ENCODE measurements around the gene XXYLT1.

Gene XXYLT1

DNA sequence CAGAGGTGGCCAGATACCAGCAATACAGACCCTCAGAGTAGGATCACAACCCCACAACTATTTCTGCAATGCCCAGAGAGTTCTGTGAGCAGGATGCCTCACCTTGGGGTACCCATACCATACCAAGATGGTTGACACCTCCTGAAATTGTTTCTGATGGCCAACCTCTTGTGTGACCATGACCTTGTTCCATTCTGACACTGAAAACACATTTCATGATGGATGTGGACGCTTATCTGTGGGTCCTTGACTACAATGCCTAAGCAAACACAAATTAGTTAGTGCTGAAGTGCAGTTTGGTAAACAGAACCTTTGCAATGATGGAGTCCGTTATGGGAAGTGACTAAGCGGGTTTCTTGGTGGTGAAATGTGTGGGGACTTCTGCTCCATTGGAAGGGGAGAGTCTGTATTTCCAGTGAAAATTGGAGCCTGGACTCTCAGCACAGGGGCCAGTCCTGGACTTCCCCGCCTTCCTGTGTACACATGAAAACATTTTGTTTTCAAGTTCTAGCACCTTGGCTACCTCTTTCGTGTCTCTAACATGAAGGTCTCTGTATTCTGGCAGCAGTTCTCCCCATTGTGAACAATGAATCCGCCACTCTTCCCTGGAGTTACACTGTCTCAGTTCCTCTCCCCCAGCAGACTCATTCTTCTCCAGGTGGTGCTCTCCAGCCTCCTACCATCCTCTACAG lies 106.2 kb downstream of the XXYLT1 start:
- DNase-seq: no peak

DNA sequence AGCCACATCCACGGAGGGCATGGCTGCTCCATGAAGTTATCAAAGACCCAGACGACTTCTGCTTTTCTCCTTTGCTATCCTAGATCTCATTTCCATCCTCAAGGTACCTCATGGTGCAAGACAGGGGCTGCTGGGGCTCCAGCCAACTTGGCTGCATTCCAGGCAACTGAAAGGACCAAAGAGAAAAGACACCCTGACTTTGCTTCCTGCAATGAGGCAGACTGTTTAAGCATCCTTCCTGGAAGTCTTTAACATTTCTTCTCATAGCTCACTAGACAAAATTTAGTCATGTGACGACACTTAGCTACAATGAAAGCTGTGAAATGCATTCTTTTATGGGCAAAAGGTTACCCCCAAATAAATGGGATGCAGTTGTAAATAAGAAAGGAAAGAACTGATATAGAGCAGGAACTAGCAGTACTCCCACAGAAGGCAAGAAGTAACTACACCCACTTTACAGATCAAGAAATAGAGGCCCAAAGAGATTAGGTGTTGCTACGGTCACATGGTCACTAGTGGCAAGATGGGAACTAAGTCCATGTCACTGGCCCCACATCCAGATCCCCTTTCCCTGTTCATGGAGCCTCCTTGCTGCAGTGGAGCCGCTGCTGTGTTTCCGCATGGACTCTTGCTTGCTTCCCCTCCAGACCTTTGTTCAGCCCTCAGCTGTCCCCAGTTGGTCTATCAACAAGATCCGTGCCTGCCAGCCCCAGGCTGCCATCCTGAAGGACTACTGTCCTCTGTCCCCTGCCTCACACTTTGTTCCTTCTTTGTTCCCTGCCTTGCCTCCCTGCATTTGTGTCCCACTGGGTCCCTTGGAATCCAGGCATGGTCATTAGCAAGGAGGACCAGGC lies 107.0 kb downstream of the XXYLT1 start:
- DNase-seq: no peak

DNA sequence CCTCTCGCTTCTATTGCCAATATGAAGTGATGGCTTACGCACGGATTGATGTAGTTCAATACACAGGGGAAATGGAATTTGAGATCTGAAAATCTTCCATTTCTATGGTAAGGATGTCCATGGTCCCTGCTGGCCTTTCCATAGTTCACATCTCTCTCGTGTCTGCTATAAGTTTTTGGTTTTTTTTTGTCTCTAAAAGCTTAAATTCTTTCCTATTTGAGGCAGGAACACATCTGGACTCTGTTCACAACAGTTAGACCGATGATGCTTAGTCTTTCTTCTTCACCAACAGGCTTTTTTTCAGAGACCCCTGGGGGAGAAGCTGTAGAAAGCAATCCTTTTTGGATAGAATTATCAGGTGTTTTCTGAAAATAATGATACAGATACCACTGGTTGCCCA lies 108.1 kb downstream of the XXYLT1 start:
- no peak for DNase-seq

DNA sequence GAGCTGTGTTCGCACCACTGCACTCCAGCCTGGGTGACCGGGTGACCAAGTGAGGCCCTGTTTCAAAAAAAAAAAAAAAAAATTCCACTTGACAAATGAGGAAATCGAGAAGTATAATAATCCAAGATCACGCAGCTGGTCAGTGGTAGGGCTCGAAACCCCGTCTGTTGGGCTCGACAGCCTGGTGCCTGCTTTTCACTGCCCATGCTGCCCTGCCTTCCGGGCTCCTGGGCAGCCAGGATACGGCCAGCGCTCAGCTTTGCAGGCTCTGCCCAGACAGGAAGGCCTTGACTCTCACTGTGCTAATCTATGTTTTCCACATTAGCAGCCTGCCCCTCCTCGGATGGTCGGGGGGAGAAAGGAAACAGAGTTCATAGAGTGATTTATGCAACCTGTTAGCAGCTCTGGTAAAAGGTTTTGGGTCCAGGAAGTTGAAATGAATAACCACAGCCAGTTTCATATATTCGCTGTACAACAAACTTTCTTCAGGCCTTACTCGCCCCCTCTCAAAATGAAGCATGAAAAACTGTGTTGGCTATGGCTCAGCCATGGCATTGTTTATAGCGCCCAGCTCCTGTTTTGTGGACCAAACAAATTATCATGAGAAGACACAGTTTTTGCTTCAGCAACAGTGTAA lies 108.8 kb downstream of the XXYLT1 start:
- no peak for DNase-seq

DNA sequence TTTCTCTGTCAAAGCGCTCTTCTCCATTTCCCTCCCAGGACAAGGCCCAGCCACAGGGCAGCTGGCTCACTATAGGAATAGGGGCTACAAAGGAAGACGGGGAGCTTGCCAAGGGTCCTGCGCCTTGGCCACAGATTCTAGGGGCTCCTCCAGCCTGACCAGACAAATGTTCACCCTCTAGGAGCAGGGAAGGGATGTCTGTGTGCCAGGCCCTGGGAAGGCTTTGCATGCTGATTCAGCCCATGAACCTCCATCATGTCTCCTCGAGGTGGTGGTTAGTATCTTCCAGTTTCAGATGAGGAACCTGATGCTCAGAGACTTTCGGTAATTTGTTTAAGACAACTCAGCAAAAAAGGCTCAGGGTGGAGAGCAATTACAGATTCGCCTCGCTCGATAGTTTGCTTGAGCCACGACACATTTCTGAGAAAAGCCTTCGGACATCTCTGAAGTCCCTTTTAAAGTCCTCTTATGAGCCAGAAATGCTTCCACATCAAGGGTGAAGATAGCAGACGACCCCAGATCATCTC lies 110.0 kb downstream of the XXYLT1 start:
- no peak for DNase-seq

DNA sequence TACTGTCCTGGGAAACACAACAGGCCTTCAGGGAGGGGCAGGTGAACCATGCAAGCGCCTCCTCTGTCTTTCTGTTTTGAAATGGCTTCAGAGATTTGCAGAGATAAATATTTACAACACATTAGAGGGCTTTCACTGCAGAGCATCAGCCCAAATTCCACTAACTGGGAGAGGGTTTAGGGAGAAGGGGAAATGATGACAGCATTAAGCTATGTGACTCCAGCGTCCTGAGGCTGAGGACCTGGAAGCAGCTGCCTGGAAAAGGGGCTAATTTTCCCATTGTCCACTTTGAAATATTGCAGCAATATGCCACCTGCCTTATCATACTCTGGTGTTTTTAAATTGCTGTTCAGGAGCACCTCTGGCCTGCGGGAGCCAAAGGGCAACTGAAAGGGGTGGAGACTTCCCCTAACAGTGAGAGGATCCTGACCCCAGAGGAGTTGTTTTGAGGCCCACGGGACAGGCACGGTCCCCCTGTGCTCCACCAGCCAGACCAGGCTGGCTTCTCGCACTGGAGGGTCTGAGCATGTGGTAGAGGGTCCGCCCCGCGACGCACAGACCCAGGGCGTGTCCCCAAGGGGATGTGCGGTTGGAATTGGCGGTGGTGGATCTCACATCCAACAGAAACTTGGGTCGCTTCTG lies 110.6 kb downstream of the XXYLT1 start:
- DNase-seq: no peak

DNA sequence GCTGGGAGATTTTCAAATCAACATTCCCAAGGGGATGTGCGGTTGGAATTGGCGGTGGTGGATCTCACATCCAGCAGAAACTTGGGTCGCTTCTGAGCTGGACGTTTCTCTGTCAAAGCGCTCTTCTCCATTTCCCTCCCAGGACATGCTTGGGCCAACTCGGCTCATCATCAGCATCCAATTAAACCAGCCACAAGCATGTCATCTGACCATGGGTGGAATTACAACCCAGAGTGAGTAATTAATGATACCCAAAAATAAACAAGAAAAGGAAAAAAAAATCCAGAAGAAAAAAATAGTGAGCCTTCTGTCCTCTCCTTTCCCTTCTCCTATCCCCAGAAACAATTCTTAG lies 111.2 kb downstream of the XXYLT1 start:
- DNase-seq: no peak

DNA sequence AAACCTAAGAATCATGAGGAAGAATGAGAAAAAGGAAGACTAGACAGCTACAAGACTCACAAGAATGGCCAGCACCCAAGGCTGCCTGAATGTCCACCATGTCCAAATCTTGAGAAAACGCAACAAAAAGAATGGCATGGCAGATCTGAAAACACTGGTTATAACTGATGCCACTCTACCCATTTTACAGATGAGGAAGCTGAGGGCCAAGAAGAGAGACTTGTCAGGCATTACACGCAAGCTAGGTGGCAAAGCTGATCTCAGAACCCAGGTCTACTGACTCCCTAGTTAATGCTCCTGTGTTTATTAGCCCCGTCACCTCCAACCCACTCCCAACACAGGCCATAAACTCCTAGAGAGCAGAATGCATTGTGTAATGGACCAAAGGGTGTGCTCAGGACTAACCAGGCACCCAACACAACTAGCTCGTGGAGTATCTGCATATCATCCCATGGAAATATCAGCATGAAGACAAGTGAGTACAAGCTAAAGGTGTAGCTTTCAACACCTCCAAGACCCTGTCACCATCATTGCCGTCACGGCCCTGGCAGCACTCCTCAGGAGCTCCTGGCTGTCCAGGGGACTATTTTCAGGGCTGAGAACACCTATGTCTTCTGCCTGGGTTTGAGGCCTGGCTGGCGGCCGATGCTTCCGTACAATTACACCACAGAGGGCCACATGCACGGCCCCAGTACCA lies 111.7 kb downstream of the XXYLT1 start:
- no peak for DNase-seq

DNA sequence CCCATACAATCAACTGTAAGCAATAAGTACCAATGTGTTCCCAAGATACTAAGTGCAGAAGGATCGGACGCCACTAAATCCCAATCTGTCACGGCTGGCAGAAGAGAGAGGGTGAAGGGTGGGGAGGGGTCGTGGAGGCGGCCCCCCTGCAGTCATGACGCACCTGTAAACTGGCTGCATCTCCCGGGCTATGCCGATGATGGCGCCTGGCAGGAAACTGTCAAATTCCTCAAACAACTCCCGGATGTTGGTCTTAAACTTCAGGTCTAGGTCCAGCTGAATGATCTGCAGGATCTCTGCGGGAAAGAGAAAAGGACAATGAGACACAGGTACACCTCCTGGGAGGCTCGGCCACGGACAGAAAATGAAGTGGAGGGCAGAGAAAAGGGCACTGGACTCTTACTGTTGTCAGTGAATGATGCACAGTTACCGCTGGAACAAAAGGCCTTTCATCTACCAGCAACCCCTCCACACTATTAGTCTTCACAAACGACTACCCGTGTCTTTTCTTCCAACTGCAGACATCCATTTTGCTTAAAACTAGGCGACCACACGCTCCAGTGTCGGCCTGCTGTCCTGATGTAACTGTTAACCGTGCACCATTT lies 114.6 kb downstream of the XXYLT1 start:
- no peak for DNase-seq

DNA sequence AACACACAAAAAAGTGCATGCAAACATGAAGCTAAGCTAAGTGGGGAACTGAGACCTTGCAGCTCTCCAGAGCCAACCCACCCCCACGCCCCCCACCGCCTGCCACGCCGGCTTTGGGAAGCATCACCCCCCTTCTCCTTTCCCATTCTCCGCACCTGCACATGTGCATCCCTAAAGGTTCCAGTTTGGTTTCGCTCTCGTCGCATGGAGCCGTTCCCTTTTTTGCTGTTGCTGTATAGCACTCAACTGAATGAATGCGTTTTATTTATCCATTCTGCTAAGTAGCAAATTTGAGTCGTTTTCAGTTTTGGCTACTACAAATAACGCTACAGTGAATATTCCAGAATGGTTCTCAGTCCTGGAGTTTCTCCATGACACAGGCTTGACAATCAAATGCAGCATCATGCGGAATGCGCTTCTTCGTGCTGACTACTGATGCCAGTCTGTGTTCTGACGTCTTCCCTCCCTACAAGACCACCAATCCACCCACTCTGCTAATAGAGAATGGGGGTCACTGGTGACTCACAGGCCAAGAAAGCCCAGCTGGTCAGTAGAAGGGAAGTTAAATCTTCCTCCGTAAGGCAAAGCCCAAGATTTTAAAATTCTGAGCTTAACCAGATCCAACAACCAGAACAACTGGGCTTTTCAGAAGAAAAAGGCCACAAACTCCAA lies 115.3 kb downstream of the XXYLT1 start:
- no peak for DNase-seq

DNA sequence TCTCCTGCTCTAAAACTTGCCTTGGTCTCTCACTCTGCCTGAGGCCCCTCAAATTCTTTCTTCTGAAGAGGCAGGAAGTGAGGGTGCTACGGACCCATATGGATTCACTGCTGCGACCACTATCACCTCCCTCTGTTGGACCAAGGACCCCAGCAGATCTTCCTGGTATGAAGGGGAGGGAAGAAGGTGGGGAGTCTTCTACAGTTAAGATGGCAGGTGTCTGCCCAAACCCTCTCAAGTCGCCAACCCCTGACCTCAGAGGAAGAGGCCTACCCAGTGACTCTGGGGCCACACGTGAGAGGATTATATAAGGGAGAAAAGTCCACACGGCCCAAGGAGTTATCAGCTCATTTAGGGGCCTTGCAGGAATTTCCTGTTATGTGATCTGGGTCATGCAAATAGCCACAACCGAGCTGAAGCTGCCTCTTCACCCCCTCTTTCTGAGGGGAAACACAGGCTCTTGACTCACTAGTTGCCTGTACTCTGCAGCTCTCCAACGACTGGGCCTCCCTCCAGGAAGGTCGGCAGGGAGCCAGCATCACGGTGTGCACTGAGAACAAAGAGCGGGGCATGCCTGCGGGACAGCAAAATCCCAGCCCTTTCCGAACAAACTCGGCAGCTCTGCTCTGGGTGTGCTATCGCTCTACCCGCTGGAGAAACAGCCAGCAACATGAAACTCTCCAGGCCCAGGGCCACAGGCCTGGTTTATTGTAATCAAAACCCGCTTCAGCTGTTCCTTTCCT lies 116.0 kb downstream of the XXYLT1 start:
- no peak for DNase-seq

DNA sequence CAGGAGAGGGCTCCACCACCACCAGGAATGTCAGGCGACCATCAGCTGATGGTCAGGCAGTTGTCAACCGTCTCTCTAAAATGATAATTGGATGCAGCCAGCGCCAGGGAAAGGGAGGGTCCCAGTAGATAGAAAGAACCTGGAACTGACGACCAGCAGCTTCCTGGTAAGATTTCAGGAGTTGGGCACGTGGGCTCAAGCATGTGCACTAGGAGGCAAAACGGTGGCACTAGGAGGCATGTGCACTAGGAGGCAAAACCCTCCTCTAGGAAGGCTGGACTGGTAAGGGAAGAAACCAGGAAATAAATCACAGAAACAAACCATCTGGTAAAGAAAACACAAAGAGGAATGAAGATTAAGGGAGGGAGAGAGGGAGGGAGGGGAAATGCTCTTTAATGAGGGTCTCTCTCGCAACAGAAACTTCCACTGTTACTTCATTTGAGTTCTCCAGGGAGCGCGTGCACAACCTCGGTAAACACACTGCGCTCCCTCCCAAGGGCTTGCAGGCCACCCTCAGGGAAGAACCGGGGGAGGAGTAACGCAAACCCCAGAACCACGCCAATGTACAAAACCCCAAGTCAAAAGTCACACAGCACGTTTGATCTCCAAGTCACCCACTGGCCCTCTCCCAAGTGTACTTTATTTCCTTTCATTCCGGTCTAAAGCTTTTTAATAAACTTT lies 116.7 kb downstream of the XXYLT1 start:
- DNase-seq: no peak

DNA sequence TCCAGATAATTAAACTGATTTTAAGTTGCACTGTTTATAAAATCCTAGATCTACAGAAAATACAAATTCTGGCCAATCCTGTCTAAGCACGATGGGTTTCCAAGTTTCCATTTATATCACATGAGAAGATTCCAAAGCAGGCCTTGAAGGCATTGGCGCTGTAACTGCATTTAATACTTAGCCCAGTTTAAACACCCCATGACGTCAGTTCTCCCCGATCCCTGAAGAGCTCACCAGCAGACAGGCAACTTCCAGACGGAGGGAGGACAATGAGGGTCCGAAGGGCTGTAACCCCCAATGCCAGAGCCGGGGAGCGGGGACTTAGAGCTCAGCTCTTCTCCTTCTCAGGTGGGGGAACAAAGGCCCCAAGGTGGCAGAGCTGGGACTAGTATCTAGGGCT lies 117.3 kb downstream of the XXYLT1 start:
- DNase-seq: no peak

DNA sequence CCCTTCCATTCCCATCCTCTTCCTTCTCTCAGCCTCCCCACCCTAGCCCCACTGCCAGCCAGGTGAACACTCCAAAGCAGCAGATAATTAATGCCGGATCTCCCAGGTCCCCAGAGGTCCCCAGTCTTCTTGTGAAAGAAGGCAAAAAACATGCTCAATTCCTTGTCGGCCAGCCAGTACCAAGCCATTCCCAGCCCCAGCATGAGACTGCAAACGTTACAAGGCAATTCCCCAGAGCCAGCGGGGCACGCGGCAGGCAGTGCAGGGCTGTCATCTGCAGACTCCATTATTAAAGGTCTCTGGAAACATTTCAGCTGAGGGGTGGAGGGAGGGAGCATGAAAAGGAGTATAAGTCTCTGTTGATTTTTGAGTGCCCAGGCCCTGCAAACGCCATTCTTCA lies 117.8 kb downstream of the XXYLT1 start:
- DNase-seq: no peak

DNA sequence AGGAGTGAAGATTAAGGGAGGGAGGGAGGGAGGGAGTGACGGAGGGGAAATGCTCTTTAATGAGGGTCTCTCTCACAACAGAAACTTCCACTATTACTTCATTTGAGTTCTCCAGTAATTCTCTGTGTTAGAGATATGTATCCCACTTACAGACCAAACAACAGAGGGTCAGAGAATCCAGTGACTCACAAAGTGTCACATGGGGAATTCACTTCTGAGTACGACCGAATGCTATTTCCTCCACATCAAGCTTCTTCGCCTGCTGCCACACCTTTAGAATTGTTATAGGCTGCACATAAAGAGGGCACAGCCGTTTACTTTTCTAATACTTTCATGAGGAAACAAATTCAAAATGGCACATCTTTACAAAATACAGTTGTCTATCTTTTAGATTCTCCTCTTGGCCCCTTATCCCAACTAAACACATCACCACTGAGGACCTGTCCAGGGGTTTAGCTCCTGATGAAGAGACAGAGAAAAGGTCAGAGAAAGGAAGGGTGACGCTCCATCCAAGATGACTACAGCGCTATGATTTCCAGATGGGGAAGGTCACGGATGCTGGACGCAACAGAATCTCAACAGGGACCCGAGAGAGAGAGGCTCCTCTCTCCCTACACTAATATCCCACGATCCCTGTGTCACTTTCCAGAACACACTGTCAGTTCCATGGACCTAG lies 119.0 kb downstream of the XXYLT1 start:
- DNase-seq: no peak

DNA sequence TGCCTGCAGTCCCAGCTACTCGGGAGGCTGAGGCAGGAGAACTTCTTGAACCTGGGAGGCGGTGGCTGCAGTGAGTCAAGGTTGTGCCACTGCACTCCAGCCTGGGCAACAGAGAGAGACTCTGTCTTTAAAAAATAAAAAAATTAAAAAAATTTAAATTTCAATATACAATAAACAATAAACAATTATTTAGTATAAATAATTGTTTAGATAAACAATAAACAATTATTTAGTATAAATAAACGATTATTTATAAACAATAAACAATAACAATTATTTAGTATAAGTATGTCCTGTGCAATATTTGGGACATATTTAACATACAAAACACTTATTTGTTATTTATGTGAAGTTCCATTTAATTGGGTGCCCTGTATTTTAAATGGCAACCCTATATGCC lies 119.6 kb downstream of the XXYLT1 start:
- DNase-seq: no peak

DNA sequence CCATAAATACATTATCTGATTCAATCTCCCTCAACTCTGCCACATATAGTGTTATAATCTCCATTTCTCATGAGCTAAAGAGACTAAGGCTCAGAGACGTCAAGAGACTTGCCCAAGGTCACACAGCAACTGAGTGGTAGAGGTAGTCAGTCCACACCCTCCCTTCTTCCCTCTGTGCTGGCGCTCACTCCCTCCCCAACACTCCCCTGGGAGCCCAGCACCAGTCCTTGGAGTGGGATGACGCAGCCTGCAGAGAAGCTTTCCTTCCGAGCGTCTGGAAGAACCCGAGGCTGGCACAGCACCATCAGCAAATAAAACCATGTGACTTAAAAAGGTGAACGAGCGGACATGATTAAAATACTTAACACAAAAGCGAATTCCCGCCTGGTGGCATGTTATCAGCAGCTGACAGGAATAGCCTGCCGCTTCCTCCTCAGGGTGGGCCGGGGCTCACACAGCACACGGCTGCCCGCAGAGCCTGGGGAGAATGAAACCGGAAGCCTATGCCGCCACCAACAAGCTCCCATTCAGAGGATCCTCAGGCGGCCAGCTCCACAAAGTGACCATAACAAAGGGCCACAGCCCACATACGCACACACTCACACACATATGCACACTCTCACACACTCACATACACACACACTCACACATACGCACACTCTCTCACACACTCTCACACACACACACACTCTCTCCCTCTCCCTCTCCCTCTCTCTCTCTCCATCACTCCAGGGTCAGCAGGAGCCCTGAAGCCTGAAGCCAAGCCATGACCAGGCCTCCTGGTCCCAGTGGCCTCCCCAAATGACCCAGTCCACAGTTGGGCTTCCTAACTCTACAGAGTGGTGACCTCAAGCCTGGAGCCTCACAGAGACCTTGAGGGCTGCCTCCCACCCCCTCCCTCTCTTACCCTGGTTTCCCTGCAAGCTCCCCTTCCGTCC lies 120.5 kb downstream of the XXYLT1 start:
- peak; percentile 51 for DNase-seq

DNA sequence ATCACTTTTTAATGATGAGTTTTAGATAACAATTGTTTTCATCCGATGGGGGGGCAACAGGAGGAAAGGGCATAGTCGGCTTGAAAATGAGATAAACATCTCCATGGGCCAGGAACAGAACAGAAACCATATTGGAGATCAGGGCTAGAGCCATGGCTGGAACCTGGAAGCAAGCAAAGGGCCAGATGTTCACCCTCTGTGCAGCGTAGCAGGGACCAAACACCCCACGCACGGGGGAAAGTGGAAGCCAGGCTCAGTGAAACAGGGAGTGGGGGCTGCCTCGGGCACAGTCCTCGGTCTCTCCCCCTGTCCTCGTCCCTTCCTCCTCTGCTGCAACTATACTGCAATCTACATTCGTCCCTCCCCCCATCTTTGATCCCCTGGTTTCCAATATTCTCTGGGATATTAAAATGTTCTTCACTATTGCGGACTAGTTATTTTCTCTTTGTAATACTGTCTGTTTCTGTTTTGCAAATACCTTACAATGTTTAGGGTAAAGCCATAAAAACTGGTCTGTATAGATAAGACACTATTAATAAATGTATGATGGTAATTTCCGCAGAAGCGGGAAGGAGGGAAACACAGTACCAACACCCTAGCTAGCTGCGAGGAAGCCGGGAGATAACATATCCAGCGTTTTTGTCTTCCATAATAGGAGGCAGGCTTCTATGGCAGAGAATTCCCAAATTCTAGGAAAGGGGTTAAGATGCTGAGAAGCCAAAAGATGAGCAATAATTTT lies 121.5 kb downstream of the XXYLT1 start:
- DNase-seq: no peak
